HFF-Myc (cell line): ENCODE results near the gene KIAA0930.

Experiments
- DNase-seq: peaks from one replicate; pipeline ENCODE4 v3.0.0-alpha.2; 2011; ENCODE audit warnings: low read depth; ENCODE audit errors: extremely low read depth
- H3K4me3 ChIP-seq: replicated peaks from 2 replicates; pipeline ENCODE4 v1.5.1; 2011; ENCODE audit warnings: low read depth, mild to moderate bottlenecking, control low read depth, low read length
- CTCF ChIP-seq: IDR thresholded peaks from 2 replicates; pipeline ENCODE4 v1.5.1; 2012; ENCODE audit warnings: mild to moderate bottlenecking, low read depth, low read length, control low read depth; ENCODE audit errors: missing control alignments

Gene KIAA0930

GRCh38 chr22:45253039-45253641 lies 12.4 kb upstream of the KIAA0930 start:
- H3K4me3 ChIP-seq, result no peak overlapping the region
- no peak for DNase-seq
- no peak for TF ChIP-seq CTCF

GRCh38 chr22:45251825-45252224 lies 11.1 kb upstream of the KIAA0930 start:
- no peak for TF ChIP-seq CTCF
- no peak overlapping the region for H3K4me3 ChIP-seq
- DNase-seq, result no peak

GRCh38 chr22:45248832-45249561 lies 8.3 kb upstream of the KIAA0930 start:
- TF ChIP-seq CTCF, result no peak
- H3K4me3 ChIP-seq, result no peak overlapping the region
- no peak for DNase-seq

- no peak overlapping the region for H3K4me3 ChIP-seq
- DNase-seq, result peak; percentile 97
- TF ChIP-seq CTCF, result no peak
Observed at GRCh38 chr22:45246060-45246985, 5.6 kb upstream of the KIAA0930 start.

- TF ChIP-seq CTCF, result no peak
- no peak for DNase-seq
- no peak overlapping the region for H3K4me3 ChIP-seq
Observed at GRCh38 chr22:45244916-45245315, 4.2 kb upstream of the KIAA0930 start.

GRCh38 chr22:45242778-45243191 lies 2.1 kb upstream of the KIAA0930 start:
- no peak overlapping the region for H3K4me3 ChIP-seq
- TF ChIP-seq CTCF, result peak; percentile 18
- no peak for DNase-seq
